Ammon's horn (tissue), 1 donor: ENCODE data around the gene CCDC24.
A peak's percentile ranks its signal among the peaks of the same experiment; 100 is the strongest.

Experiments used
- DNase-seq: peaks from one replicate; pipeline ENCODE4 v3.0.0-alpha.2; 2016; ENCODE audit warnings: low spot score

The CCDC24 gene

DNA sequence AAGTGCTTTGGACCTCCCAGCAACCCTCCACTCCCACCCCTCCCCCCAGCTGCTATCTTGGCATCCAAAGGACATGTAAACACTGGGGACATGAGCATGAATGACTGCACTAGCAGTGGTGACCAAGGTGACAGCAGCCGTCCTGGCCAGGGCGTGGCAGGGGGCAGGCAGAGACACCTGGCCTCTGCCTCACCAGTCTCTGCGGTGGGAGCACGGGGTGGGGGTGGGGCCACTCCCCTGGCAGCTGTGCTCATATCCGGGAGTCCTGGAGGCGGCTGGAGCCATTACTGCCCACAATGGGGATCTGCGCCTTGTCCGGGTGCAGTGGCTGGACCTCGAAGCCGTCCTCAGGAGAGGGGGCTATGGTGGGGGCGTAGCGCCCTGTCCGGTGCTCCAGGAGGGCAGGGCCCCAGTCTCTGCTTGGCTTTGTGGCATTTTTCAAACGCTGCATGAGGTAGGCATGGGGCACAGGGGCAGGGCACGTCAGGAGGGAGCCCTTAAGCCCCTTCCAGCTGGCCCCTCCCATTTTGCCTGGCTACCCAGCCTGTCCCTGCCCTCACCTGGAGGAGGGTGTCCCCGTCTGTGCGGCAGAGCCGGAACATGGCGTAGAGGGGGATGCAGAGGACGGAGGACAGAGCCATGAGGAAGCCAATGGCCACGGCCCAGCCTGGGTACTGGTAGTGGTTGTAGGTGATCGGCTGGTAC, 6.0 kb downstream of the CCDC24 start:
- no peak for DNase-seq

DNA sequence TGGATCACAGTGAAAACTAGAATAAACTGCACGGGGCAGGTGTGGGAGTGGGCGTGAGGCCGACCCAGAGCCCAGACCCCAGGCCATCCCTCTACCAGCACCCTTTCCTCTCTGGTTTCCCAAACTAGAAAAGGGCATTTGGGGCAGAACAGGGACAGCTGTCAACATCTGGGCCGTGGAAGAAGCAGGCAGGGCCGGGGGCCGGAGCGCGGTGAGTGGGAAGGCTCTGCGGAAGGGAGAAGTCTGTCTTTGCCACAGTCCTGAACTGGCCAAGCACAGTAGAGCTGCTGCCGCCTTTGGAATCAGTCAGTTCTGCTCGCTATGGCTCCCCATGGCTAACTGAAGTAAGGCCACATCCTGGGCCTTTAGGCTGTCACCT, 6.6 kb downstream of the CCDC24 start:
- DNase-seq = no peak

- DNase-seq = no peak
Observed at GRCh38 chr1:43999455-43999854, 8.1 kb downstream of the CCDC24 start.

- no peak for DNase-seq
Observed at GRCh38 chr1:44000122-44000665, 8.8 kb downstream of the CCDC24 start.

DNA sequence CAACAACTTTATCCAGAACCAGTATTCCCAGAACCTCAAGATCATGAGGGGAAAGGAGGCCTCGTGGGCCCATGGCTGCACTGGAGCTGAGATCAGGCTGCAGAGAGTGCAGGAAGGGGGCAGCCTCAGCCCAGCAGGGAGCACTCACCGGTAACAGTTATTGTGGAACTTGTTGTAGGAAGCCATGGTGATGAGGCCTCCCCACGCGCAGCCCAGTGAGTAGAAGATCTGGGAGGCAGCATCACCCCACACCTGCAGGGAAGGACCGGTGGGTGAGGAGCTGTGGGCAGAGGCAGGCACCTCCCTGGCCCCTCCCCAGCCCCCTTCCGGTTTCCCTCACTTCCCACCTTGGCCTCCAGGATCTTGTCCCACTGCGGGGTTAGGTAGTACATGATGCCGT, 10.8 kb downstream of the CCDC24 start:
- no peak for DNase-seq

DNA sequence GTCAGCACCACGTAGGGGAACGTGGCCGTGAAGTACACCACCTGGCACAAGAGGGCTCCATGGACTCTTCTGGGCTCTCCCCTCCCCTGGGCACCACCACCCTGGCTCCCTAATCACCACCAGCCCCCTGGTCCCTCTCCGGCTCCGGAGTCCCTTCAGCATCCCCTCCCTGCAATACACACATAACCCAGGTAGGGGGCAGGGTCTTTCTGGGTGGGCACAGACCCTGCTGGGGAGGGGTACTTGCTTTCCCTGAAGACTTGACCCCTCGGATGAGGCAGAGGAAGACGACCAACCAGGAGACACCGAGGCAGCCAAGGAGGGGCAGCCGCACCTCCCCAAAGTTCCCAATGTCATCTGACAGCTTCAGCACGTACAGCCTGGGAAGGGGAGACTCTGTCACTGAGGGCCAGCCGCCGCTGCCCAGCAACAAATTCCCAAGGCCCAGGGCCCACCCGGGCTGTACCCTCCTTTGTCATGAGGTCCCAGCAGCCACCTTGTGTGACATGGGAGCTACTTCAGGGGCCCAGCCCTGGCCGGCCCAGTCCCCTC, 11.3 kb downstream of the CCDC24 start:
- no peak for DNase-seq

DNA sequence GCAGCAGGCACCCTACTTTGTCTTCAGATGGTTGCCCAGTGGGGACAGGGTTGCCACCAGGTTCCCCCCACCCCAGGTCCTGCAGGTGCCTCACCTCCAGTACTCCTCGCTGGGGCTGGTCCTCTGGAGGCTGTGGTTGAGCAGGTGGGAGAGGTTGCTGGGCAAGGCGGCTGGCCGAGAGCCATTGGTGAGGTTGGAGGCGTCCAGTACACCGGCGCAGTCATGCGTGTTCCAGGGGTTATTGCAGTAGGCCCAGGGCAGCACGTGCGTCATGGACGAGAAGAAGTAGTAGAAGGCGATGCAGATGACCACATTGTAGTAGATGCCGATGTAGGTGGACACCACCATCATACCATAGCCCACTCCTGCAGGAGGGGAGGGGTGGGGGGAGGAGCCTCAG, 16.9 kb downstream of the CCDC24 start:
- no peak for DNase-seq

- peak; percentile 93 for DNase-seq
Observed at GRCh38 chr1:44010935-44011471, 19.6 kb downstream of the CCDC24 start.

- DNase-seq = no peak
Observed at GRCh38 chr1:44012404-44012803, 21.0 kb downstream of the CCDC24 start.

- DNase-seq = peak; percentile 81
Observed at GRCh38 chr1:44012941-44013609, 21.7 kb downstream of the CCDC24 start.

DNA sequence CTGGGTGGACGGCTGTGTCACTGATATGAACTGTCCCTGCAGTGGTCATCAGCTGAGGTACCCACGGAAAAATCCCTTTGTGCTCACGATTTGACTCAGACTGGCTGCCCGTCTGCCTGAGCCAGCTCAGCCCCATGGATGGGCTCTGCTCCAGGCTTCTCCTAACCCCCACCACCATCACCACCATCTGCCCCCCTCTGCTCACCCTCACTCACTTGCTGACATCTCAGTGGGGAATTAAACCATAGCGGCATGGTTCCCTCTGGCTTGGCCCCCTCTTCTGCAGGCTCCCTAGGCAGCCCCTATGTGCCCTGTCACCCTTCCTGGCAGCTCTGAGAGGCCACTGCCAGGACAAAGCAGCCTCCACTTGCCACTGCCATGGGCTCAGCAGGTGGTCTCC, 22.6 kb downstream of the CCDC24 start:
- DNase-seq = peak; percentile 52

DNA sequence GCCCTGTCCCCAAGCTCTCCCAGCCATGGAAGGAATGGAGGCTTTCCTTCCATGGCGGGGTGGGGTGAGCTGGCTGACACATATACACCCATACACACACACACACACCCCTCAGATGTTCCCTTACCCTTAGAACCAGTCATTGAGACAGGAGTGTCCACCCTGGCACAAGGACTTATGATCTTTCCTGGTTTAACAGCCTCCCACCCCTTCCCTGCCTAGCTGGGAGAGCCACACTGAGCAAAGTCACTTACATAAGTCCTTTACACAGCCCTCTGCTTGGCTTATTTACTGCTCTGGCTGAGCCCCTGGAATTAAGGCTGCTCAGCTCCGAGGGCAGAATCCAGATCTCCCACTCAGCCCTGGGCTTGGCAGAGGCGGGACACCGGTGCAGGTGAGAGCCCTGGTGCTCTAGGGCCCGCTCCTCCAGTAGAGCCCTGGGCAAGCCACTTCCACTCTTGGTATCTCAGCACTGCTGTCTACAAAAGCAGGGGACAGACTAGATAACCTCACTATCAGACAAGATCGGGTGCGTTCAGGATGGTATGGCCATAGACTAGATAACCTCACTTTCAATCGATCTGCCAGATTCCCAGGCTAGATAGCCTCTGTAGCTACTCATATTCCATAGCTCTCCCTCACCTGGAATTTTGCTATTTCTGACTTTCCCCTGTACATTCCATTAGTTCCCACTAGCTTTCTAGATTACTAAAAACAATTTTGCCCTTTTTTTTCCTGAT, 23.1 kb downstream of the CCDC24 start:
- no peak for DNase-seq

- no peak for DNase-seq
Observed at GRCh38 chr1:44015206-44015605, 23.8 kb downstream of the CCDC24 start.

- peak; percentile 59 for DNase-seq
Observed at GRCh38 chr1:44016041-44016889, 24.9 kb downstream of the CCDC24 start.

GRCh38 chr1:44016890-44017400, 25.5 kb downstream of the CCDC24 start:
- peak; percentile 55 for DNase-seq

DNA sequence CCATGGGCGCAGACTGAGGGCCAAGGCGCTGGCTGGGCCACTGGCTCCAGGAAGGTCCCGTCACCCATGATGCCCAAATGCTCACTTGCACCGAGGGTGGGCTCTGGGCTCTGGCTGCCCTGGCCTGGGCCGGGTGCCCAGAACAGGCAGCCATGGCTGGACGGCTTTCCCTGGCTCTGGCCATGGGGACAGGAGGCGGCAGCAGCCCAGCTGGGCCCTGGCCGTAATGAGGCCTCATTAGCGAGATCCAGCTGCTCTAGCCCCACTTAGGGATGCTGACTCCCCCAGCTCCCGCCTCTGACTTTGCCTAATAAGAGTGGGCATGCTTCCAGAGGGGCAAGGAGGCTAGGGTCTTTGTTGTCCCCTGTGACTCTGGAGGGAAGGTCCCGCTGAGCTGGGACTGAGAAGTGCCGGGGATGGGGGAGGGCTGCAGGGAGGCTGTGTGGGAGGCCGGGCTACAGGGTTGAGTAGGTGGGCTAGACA, 28.1 kb downstream of the CCDC24 start:
- DNase-seq = peak; percentile 79

DNA sequence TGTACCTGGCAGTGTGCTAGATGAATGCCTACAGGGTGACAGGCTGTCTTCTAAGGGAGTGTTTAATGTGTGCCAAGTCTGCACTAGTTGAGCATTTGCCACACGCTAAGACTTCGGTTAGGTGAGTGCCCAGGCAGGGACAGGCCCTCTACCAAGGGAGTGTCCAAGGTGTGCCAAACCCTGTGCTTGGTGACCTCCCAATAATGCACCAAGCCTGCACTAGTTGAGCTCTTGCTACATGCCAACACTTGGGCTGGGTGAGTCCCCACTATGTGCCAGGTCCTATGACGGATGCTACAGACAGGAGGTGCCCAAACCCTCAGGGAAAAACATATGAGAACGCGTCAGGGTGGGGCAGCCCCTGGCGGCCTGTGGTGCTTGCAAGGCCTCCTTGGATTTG, 29.1 kb downstream of the CCDC24 start:
- no peak for DNase-seq

GRCh38 chr1:44021156-44021555, 29.8 kb downstream of the CCDC24 start:
- DNase-seq = peak; percentile 61

- no peak for DNase-seq
Observed at GRCh38 chr1:44021581-44022321, 30.4 kb downstream of the CCDC24 start.
